ENCODE data around the gene NLRP6.

NLRP6 gene

DNA sequence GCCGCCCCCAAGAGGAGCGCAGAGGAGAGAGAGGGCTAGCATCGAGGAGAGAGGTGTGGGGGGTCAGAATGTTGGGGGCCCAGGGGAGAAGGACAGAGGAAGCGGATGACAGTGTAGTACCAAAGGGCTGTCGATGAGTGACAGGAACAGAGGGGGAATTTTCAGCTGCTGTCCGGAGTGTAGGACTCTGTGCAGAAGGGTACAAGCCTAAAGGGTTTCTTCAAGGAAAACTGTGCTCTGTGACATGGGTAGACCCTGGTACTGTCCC is 5.3 kb upstream of the NLRP6 start:
- Histone ChIP-seq H4K5ac (ENCODE audit: low read length) (no peak overlapping the region), H3K79me2 (ENCODE audit: control insufficient read depth, insufficient read depth, low read length) (no peaks in the 10 kb centered on the region), H3K27ac (ENCODE audit: low read depth, low read length) (no peak overlapping the region), H3K4me3 (ENCODE audit: low read length) (no peak overlapping the region), H3K79me1 (ENCODE audit: low read length) (no peaks in the 10 kb centered on the region), H2BK15ac (replicated peaks; ENCODE audit: low read depth) (no peak overlapping the region), H3K4me2 (ENCODE audit: low read length) (no peak overlapping the region), H3K18ac (ENCODE audit: low read length) (no peak overlapping the region), H3K23ac (ENCODE audit: low read length) (no peak overlapping the region), H3K36me3 (ENCODE audit: control insufficient read depth, insufficient read depth, low read length) (no peaks in the 10 kb centered on the region), H4K8ac (ENCODE audit: low read depth, low read length) (no peak overlapping the region), H3K9ac (ENCODE audit: low read length) (no peak overlapping the region), H2BK120ac (ENCODE audit: low read depth, low read length) (no peak overlapping the region), H2AK5ac (ENCODE audit: low read length) (no peak overlapping the region), H3K56ac (ENCODE audit: low read length) (no peak overlapping the region), H3K4ac (ENCODE audit: low read depth, low read length) (no peak overlapping the region), H3K27me3 (ENCODE audit: insufficient read depth, low read length, poor library complexity) (no peaks in the 10 kb centered on the region), H3K4me1 (ENCODE audit: control insufficient read depth, low read depth, low read length) (no peaks in the 10 kb centered on the region), H2BK5ac (ENCODE audit: low read length) (no peak overlapping the region)
- no CpG with 5 or more reads among the region's 6 CpGs for WGBS (ENCODE audit: extremely low coverage, insufficient coverage, low lambda C conversion rate)
- DNase-seq = no peak

DNA sequence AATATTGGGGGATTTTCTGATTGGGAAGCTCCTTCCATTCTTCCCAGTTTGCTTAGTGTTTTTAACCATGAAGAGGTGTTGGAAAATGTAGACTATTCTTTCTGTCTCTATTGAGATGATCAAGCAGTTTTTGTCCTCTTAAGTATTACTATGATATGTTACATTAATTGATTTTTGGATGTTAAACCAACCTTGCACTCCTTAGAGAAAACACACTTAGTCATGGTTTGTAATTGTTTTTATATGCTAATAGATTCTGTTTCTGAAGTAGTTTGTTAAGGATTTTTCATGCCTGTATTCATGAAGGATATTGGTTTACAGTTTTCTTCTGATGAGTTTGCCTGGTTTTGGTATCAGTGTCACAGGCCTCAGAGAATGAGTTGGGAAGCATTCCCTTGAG is 2.0 kb upstream of the NLRP6 start:
- no peak overlapping the region for H3K4me2 ChIP-seq (ENCODE audit: low read length)
- no peak overlapping the region for H3K23ac ChIP-seq (ENCODE audit: low read length)
- no peak overlapping the region for H2AK5ac ChIP-seq (ENCODE audit: low read length)
- no peaks in the 10 kb centered on the region for H3K27me3 ChIP-seq (ENCODE audit: insufficient read depth, low read length, poor library complexity)
- no peak overlapping the region for H3K56ac ChIP-seq (ENCODE audit: low read length)
- no peak overlapping the region for H2BK15ac ChIP-seq (replicated peaks; ENCODE audit: low read depth)
- no peak overlapping the region for H2BK5ac ChIP-seq (ENCODE audit: low read length)
- no peaks in the 10 kb centered on the region for H3K79me1 ChIP-seq (ENCODE audit: low read length)
- no peak overlapping the region for H4K5ac ChIP-seq (ENCODE audit: low read length)
- H3K9ac ChIP-seq (ENCODE audit: low read length) = no peak overlapping the region
- H3K18ac ChIP-seq (ENCODE audit: low read length) = no peak overlapping the region
- H3K36me3 ChIP-seq (ENCODE audit: control insufficient read depth, insufficient read depth, low read length) = no peaks in the 10 kb centered on the region
- no peak overlapping the region for H2BK120ac ChIP-seq (ENCODE audit: low read depth, low read length)
- H4K8ac ChIP-seq (ENCODE audit: low read depth, low read length) = no peak overlapping the region
- no peak for DNase-seq
- H3K79me2 ChIP-seq (ENCODE audit: control insufficient read depth, insufficient read depth, low read length) = no peaks in the 10 kb centered on the region
- H3K4ac ChIP-seq (ENCODE audit: low read depth, low read length) = no peak overlapping the region
- no peak overlapping the region for H3K4me3 ChIP-seq (ENCODE audit: low read length)
- H3K4me1 ChIP-seq (ENCODE audit: control insufficient read depth, low read depth, low read length) = no peaks in the 10 kb centered on the region
- no peak overlapping the region for H3K27ac ChIP-seq (ENCODE audit: low read depth, low read length)

DNA sequence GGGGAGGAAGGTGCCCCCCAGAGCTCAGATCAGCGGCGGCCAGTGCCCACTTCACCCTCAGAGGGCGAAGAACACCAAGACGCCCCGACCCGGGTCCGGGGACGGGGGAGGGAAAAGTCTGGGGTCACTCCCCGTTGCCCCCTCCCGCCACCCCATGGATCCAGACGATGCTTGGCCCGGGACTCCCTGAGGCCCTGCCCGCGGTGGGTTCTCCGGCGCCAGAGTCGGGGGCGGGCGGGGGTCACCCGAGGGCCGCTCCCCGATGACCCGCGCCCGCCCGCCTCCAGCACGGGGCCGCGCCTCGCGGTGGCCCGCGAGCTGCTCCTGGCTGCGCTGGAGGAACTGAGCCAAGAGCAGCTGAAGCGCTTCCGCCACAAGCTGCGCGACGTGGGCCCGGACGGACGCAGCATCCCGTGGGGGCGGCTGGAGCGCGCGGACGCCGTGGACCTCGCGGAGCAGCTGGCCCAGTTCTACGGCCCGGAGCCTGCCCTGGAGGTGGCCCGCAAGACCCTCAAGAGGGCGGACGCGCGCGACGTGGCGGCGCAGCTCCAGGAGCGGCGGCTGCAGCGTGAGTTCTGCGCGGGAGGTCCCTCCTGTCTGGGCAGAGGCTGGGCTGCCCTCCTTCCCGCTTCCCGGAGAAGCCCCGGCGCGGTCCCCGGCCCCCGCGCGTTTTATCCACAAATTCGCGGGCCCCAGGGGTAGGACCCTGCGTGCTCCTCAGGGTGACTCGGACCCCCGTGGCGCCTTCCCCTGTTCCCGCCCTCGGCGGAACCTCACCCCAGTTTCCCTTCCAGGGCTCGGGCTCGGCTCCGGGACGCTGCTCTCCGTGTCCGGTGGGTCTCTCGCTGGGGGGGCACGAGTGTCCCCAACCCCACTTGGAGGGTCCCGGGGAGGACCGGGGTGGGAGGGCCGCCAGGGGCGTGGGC is 1.1 kb downstream of the NLRP6 start:
- Histone ChIP-seq H3K79me1 (ENCODE audit: low read length) (no peaks in the 10 kb centered on the region), H3K4me1 (ENCODE audit: control insufficient read depth, low read depth, low read length) (no peaks in the 10 kb centered on the region), H3K4me3 (ENCODE audit: low read length) (no peak overlapping the region), H3K9ac (ENCODE audit: low read length) (no peak overlapping the region), H3K23ac (ENCODE audit: low read length) (no peak overlapping the region), H3K79me2 (ENCODE audit: control insufficient read depth, insufficient read depth, low read length) (no peaks in the 10 kb centered on the region), H3K27ac (ENCODE audit: low read depth, low read length) (no peak overlapping the region), H3K36me3 (ENCODE audit: control insufficient read depth, insufficient read depth, low read length) (no peaks in the 10 kb centered on the region), H2BK120ac (ENCODE audit: low read depth, low read length) (no peak overlapping the region), H3K18ac (ENCODE audit: low read length) (no peak overlapping the region), H3K4ac (ENCODE audit: low read depth, low read length) (no peak overlapping the region), H3K27me3 (ENCODE audit: insufficient read depth, low read length, poor library complexity) (no peaks in the 10 kb centered on the region), H4K5ac (ENCODE audit: low read length) (no peak overlapping the region), H2AK5ac (ENCODE audit: low read length) (no peak overlapping the region), H4K8ac (ENCODE audit: low read depth, low read length) (no peak overlapping the region), H3K56ac (ENCODE audit: low read length) (no peak overlapping the region), H2BK5ac (ENCODE audit: low read length) (no peak overlapping the region), H3K4me2 (ENCODE audit: low read length) (no peak overlapping the region), H2BK15ac (replicated peaks; ENCODE audit: low read depth) (no peak overlapping the region)
- DNase-seq = no peak
- no CpG with 5 or more reads among the region's 97 CpGs for WGBS (ENCODE audit: extremely low coverage, insufficient coverage, low lambda C conversion rate)

DNA sequence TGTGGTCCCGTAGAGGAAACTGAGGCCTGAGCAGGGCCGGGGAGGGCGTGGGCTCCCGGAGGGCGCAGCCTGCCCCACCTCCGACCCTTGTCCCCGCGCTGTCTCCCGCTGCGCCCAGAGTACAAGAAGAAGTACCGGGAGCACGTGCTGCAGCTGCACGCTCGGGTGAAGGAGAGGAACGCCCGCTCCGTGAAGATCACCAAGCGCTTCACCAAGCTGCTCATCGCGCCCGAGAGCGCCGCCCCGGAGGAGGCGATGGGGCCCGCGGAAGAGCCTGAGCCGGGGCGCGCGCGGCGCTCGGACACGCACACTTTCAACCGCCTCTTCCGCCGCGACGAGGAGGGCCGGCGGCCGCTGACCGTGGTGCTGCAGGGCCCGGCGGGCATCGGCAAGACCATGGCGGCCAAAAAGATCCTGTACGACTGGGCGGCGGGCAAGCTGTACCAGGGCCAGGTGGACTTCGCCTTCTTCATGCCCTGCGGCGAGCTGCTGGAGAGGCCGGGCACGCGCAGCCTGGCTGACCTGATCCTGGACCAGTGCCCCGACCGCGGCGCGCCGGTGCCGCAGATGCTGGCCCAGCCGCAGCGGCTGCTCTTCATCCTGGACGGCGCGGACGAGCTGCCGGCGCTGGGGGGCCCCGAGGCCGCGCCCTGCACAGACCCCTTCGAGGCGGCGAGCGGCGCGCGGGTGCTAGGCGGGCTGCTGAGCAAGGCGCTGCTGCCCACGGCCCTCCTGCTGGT is 1.9 kb downstream of the NLRP6 start:
- Histone ChIP-seq H3K4me2 (ENCODE audit: low read length) (no peak overlapping the region), H3K36me3 (ENCODE audit: control insufficient read depth, insufficient read depth, low read length) (no peaks in the 10 kb centered on the region), H2BK15ac (replicated peaks; ENCODE audit: low read depth) (no peak overlapping the region), H3K79me2 (ENCODE audit: control insufficient read depth, insufficient read depth, low read length) (no peaks in the 10 kb centered on the region), H3K4me1 (ENCODE audit: control insufficient read depth, low read depth, low read length) (no peaks in the 10 kb centered on the region), H3K56ac (ENCODE audit: low read length) (no peak overlapping the region), H4K8ac (ENCODE audit: low read depth, low read length) (no peak overlapping the region), H2AK5ac (ENCODE audit: low read length) (no peak overlapping the region), H4K5ac (ENCODE audit: low read length) (no peak overlapping the region), H3K4me3 (ENCODE audit: low read length) (no peak overlapping the region), H3K9ac (ENCODE audit: low read length) (no peak overlapping the region), H2BK5ac (ENCODE audit: low read length) (no peak overlapping the region), H3K18ac (ENCODE audit: low read length) (no peak overlapping the region), H2BK120ac (ENCODE audit: low read depth, low read length) (no peak overlapping the region), H3K27ac (ENCODE audit: low read depth, low read length) (no peak overlapping the region), H3K79me1 (ENCODE audit: low read length) (no peaks in the 10 kb centered on the region), H3K23ac (ENCODE audit: low read length) (no peak overlapping the region), H3K4ac (ENCODE audit: low read depth, low read length) (no peak overlapping the region), H3K27me3 (ENCODE audit: insufficient read depth, low read length, poor library complexity) (no peaks in the 10 kb centered on the region)
- DNase-seq = no peak
- no CpG with 5 or more reads among the region's 85 CpGs for WGBS (ENCODE audit: extremely low coverage, insufficient coverage, low lambda C conversion rate)

DNA sequence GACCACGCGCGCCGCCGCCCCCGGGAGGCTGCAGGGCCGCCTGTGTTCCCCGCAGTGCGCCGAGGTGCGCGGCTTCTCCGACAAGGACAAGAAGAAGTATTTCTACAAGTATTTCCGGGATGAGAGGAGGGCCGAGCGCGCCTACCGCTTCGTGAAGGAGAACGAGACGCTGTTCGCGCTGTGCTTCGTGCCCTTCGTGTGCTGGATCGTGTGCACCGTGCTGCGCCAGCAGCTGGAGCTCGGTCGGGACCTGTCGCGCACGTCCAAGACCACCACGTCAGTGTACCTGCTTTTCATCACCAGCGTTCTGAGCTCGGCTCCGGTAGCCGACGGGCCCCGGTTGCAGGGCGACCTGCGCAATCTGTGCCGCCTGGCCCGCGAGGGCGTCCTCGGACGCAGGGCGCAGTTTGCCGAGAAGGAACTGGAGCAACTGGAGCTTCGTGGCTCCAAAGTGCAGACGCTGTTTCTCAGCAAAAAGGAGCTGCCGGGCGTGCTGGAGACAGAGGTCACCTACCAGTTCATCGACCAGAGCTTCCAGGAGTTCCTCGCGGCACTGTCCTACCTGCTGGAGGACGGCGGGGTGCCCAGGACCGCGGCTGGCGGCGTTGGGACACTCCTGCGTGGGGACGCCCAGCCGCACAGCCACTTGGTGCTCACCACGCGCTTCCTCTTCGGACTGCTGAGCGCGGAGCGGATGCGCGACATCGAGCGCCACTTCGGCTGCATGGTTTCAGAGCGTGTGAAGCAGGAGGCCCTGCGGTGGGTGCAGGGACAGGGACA is 2.7 kb downstream of the NLRP6 start:
- Histone ChIP-seq H4K5ac (ENCODE audit: low read length) (no peak overlapping the region), H4K8ac (ENCODE audit: low read depth, low read length) (no peak overlapping the region), H3K27ac (ENCODE audit: low read depth, low read length) (no peak overlapping the region), H3K4me2 (ENCODE audit: low read length) (no peak overlapping the region), H3K56ac (ENCODE audit: low read length) (no peak overlapping the region), H2BK120ac (ENCODE audit: low read depth, low read length) (no peak overlapping the region), H3K79me2 (ENCODE audit: control insufficient read depth, insufficient read depth, low read length) (no peaks in the 10 kb centered on the region), H3K18ac (ENCODE audit: low read length) (no peak overlapping the region), H3K4me3 (ENCODE audit: low read length) (no peak overlapping the region), H3K9ac (ENCODE audit: low read length) (no peak overlapping the region), H3K4ac (ENCODE audit: low read depth, low read length) (no peak overlapping the region), H3K27me3 (ENCODE audit: insufficient read depth, low read length, poor library complexity) (no peaks in the 10 kb centered on the region), H2BK5ac (ENCODE audit: low read length) (no peak overlapping the region), H3K36me3 (ENCODE audit: control insufficient read depth, insufficient read depth, low read length) (no peaks in the 10 kb centered on the region), H3K23ac (ENCODE audit: low read length) (no peak overlapping the region), H3K79me1 (ENCODE audit: low read length) (no peaks in the 10 kb centered on the region), H2BK15ac (replicated peaks; ENCODE audit: low read depth) (no peak overlapping the region), H2AK5ac (ENCODE audit: low read length) (no peak overlapping the region), H3K4me1 (ENCODE audit: control insufficient read depth, low read depth, low read length) (no peaks in the 10 kb centered on the region)
- DNase-seq = no peak
- no CpG with 5 or more reads among the region's 79 CpGs for WGBS (ENCODE audit: extremely low coverage, insufficient coverage, low lambda C conversion rate)

Measured in mesendoderm (in vitro differentiated cells).